ENCODE measurements around the gene KRTAP3-3.

DNA sequence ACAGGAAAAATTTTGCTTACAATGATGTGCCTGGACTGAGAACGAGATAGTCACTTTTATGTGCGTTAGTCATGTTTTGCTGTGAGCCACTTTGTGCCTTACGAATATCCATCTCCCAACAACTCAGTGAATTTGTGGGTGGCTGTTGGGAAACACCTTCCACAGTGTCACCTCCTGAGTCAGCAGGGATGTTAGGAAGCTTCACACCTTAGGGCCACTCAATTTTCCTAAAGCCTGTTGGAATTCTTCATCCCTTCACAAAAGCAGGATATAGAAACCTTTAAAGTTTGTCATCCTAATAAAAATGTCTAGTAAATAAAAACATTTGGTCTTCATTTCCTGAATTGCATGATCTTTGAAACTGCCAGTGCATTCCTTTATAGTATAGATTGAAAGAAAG lies 19.2 kb upstream of the KRTAP3-3 start:
- TF ChIP-seq, protein P1, sequence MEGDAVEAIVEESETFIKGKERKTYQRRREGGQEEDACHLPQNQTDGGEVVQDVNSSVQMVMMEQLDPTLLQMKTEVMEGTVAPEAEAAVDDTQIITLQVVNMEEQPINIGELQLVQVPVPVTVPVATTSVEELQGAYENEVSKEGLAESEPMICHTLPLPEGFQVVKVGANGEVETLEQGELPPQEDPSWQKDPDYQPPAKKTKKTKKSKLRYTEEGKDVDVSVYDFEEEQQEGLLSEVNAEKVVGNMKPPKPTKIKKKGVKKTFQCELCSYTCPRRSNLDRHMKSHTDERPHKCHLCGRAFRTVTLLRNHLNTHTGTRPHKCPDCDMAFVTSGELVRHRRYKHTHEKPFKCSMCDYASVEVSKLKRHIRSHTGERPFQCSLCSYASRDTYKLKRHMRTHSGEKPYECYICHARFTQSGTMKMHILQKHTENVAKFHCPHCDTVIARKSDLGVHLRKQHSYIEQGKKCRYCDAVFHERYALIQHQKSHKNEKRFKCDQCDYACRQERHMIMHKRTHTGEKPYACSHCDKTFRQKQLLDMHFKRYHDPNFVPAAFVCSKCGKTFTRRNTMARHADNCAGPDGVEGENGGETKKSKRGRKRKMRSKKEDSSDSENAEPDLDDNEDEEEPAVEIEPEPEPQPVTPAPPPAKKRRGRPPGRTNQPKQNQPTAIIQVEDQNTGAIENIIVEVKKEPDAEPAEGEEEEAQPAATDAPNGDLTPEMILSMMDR (conservative IDR thresholded peaks at IDR 0.05; ENCODE audit: low read depth in 2 of 2): no peak
- no peak for TF ChIP-seq EZH2phosphoT487 (IDR thresholded peaks at IDR 0.05; ENCODE audit: unreplicated experiment)
- no peak for TF ChIP-seq POLR2AphosphoS5 (IDR thresholded peaks at IDR 0.05; ENCODE audit: low read depth)
- TF ChIP-seq NANOG (IDR thresholded peaks at IDR 0.05; ENCODE audit: borderline replicate concordance): no peak
- no peak for TF ChIP-seq EZH2 (IDR thresholded peaks at IDR 0.05; ENCODE audit: low read depth, unreplicated experiment)
